Ovary (tissue), 3 donors: ENCODE measurements around the gene PAIP2B.

Experiments
- POLR2A ChIP-seq: fragments of 450-650 bp; IDR thresholded peaks from one replicate; pipeline ENCODE4 v1.6.1; 2017; ENCODE audit warnings: antibody characterized with exemption, mild to moderate bottlenecking, moderate library complexity
- TF ChIP-seq, protein P1 (sequence below), 3 donors: fragments of 450-650 bp in 2 of 3; fragments of 200-600 bp in 1 of 3; IDR thresholded peaks; one replicate each; pipeline versions ENCODE4 v1.5.1 to v1.8.0; 2016 to 2022; ENCODE audit warnings: antibody characterized with exemption in 3 of 3, mild to moderate bottlenecking in 1 of 3
- donor health status: DM: no; HTN: no; CAD: no.

DNA sequence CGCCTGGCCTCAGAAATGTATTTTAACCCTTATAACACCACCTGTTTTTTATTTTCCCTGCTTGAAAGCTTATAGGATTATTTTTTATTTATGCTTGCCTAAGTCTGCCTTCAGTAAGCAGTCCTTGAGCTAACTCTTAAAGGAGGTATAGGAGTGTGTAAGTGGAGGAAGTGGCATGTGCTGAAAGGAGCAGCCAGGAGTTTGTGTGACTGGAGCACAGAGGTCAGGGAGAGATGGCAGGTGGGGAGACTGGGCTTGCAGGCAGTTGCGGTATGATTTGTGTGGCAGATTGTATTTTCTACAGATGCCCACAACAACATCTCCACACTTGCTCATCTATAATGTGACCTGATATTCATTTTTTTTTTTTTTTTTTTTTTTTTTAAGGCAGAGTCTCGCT, 27.2 kb upstream of the PAIP2B start:
- no peak for TF ChIP-seq POLR2A
- TF ChIP-seq, protein P1, sequence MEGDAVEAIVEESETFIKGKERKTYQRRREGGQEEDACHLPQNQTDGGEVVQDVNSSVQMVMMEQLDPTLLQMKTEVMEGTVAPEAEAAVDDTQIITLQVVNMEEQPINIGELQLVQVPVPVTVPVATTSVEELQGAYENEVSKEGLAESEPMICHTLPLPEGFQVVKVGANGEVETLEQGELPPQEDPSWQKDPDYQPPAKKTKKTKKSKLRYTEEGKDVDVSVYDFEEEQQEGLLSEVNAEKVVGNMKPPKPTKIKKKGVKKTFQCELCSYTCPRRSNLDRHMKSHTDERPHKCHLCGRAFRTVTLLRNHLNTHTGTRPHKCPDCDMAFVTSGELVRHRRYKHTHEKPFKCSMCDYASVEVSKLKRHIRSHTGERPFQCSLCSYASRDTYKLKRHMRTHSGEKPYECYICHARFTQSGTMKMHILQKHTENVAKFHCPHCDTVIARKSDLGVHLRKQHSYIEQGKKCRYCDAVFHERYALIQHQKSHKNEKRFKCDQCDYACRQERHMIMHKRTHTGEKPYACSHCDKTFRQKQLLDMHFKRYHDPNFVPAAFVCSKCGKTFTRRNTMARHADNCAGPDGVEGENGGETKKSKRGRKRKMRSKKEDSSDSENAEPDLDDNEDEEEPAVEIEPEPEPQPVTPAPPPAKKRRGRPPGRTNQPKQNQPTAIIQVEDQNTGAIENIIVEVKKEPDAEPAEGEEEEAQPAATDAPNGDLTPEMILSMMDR (IDR thresholded peaks at IDR 0.05), result no peak
